A673 (cell line): Measurements from ENCODE around the gene GALNS.

Source experiments
- CTCF ChIP-seq: fragments of 300-800, 200-600 bp; sonication (generic); conservative IDR thresholded peaks from 2 replicates; pipeline ENCODE4 v1.5.1; 2017; ENCODE audit warnings: low read depth, mild to moderate bottlenecking, antibody characterized with exemption, low read length, moderate library complexity, mixed read lengths
- EZH2 ChIP-seq: fragments of 200-600 bp; sonication (generic); IDR thresholded peaks from 2 replicates; pipeline ENCODE4 v1.6.1; 2017; ENCODE audit warnings: borderline replicate concordance, low read depth, mild to moderate bottlenecking, mixed read lengths, antibody characterized with exemption, low read length; ENCODE audit not compliant: poor library complexity, severe bottlenecking

- no peak for TF ChIP-seq CTCF
- no peak for TF ChIP-seq EZH2
Observed at GRCh38 chr16:88863426-88863825, 6.7 kb upstream of the GALNS start.
